CD4-positive, alpha-beta T cell (primary cell): ENCODE measurements around the gene REX1BD. TPM values are rescaled to one million over a fixed set of nuclear protein-coding genes. Genes with fewer than 3 reads are reported as not detected.

Experiments
- ATAC-seq: fragments of 200-7000 bp; cut with Tn5 transposase; one replicate; pipeline ENCODE4 v1.10.0; 2022; ENCODE audit warnings: mild to moderate bottlenecking; ENCODE audit not compliant: poor library complexity
- CTCF ChIA-PET: fragments of 350-600 bp; sonication (Branson Sonifier 250); formaldehyde crosslinking; loops from one replicate; lab custom pipeline; 2021; ENCODE audit warnings: antibody characterized with exemption, inconsistent platforms; lab: Charles Lee
- POLR2A ChIA-PET: fragments of 350-600 bp; sonication (Branson Sonifier 250); formaldehyde crosslinking; loops from one replicate; lab custom pipeline; 2021; ENCODE audit warnings: antibody characterized with exemption, inconsistent platforms; lab: Charles Lee
- DNase-seq, 14 experiments: peaks; one replicate each; pipeline ENCODE4 v3.0.0-alpha.2; 2013 to 2020; ENCODE audit warnings: mixed read lengths in 2 of 14
- H3K27ac ChIP-seq, 2 donors: one replicate each; pipeline versions ENCODE4 v1.5.1 to v1.7.0; 2013; ENCODE audit warnings: low read length in 2 of 2, low read depth in 1 of 2, mild to moderate bottlenecking in 1 of 2
- H3K27me3 ChIP-seq, 2 experiments: 1 replicate in 1 of 2; 2 replicates in 1 of 2; pipeline versions ENCODE4 v1.6.1 to v1.7.0; 2013; ENCODE audit warnings: low read length in 2 of 2, control low read depth in 1 of 2, mild to moderate bottlenecking in 1 of 2, moderate library complexity in 1 of 2; ENCODE audit not compliant: insufficient read depth in 2 of 2, control insufficient read depth in 1 of 2
- H3K36me3 ChIP-seq: one replicate; pipeline ENCODE4 v1.6.1; 2013; ENCODE audit warnings: low read length, control low read depth; ENCODE audit not compliant: insufficient read depth
- H3K4me1 ChIP-seq: one replicate; pipeline ENCODE4 v1.6.1; 2013; ENCODE audit warnings: low read length, control low read depth; ENCODE audit not compliant: insufficient read depth
- H3K4me3 ChIP-seq: one replicate; pipeline ENCODE4 v1.5.1; 2013; ENCODE audit warnings: mild to moderate bottlenecking, low read length, moderate library complexity
- H3K9me3 ChIP-seq, 2 experiments: 1 replicate in 1 of 2; 2 replicates in 1 of 2; pipeline versions ENCODE4 v1.6.1 to v1.7.0; 2013; ENCODE audit warnings: low read length in 2 of 2, mild to moderate bottlenecking in 2 of 2, control low read depth in 1 of 2, moderate library complexity in 1 of 2; ENCODE audit not compliant: control insufficient read depth in 1 of 2, insufficient read depth in 1 of 2
- H3K27ac Mint-ChIP-seq: one replicate; pipeline ENCODE4 v1.8.0; 2020; ENCODE audit warnings: mixed read lengths
- H3K27me3 Mint-ChIP-seq: one replicate; pipeline ENCODE4 v1.8.0; 2021; ENCODE audit warnings: mixed read lengths
- H3K36me3 Mint-ChIP-seq: one replicate; pipeline ENCODE4 v1.8.0; 2021; ENCODE audit warnings: low read depth, mixed read lengths
- H3K4me1 Mint-ChIP-seq: one replicate; pipeline ENCODE4 v1.8.0; 2021; ENCODE audit warnings: low read depth, mixed read lengths
- H3K4me3 Mint-ChIP-seq: one replicate; pipeline ENCODE4 v1.8.0; 2020; ENCODE audit warnings: mild to moderate bottlenecking, mixed read lengths
- H3K9me3 Mint-ChIP-seq: one replicate; pipeline ENCODE4 v1.8.0; 2020; ENCODE audit warnings: mixed read lengths
- CTCF ChIP-seq: fragments of 200-600 bp; IDR thresholded peaks from one replicate; pipeline ENCODE4 v1.8.0; 2022; ENCODE audit warnings: antibody characterized with exemption, mild to moderate bottlenecking
- intact Hi-C, 2 experiments: fragments of 100-400 bp; cut with DNase I in 1 of 2; cut with micrococcal nuclease in 1 of 2; formaldehyde crosslinking; loops; one replicate each; pipeline versions ENCODE4 v1.15.1 to v1.9.0; 2023 to 2025; cut with DNase I, micrococcal nuclease
- total RNA-seq, 174 experiments: library from RNA in 2 of 174; stranded (reverse) in 2 of 174; gene quantifications; one replicate each; pipeline ENCODE4 v1.2.3 and lab custom pipeline; 2021 to 2026

REX1BD gene
- total RNA-seq, 2 experiments from 2014 or later = 88.4 to 88.9 TPM

GRCh38 chr19:18559685-18560084 is 28.9 kb upstream of the REX1BD start:
- Mint-ChIP-seq H3K36me3 (peaks cover 43% of the 10 kb centered on the region), H3K9me3 (no peaks in the 10 kb centered on the region), H3K27me3 (no peaks in the 10 kb centered on the region), H3K4me3 (peak overlapping the region; percentile 94), H3K27ac (peak overlapping the region; percentile 98), H3K4me1 (peaks cover 26% of the 10 kb centered on the region)
- H3K4me3 ChIP-seq = no peak overlapping the region
- no peak overlapping the region for H3K27ac ChIP-seq
- DNase-seq (no peak), ATAC-seq (no peak)
- no peak for TF ChIP-seq CTCF
- ChIA-PET CTCF (interaction anchor here (1.0 to 3.0 kb wide), 3 partner anchors 15 to 40 kb away, joined by 3 to 12 read pairs (median 3); partner anchors contain the start of gene REX1BD), POLR2A (interaction anchor here (3.6 kb wide), 1 partner anchor 11 kb away, joined by 87 read pairs; the partner anchor contains the start of gene UBA52)
- no peaks in the 10 kb centered on the region for H3K9me3 ChIP-seq
- intact Hi-C loops = loop anchor here in 1 of 2 experiments (2.0 kb wide), 1 partner anchor 39 kb away; no protein-coding TSS in a partner anchor
- H3K27me3 ChIP-seq = no peaks in the 10 kb centered on the region
- peaks cover 28% of the 10 kb centered on the region for H3K36me3 ChIP-seq
- H3K4me1 ChIP-seq = peaks cover 30% of the 10 kb centered on the region

- H3K4me1 ChIP-seq = peaks cover 25% of the 10 kb centered on the region
- Mint-ChIP-seq H3K4me3 (no peak overlapping the region), H3K36me3 (peaks cover 63% of the 10 kb centered on the region), H3K27ac (no peak overlapping the region), H3K4me1 (peaks cover 26% of the 10 kb centered on the region), H3K27me3 (no peaks in the 10 kb centered on the region), H3K9me3 (no peaks in the 10 kb centered on the region)
- no peaks in the 10 kb centered on the region for H3K27me3 ChIP-seq
- DNase-seq (no peak), ATAC-seq (no peak)
- no peak for TF ChIP-seq CTCF
- H3K9me3 ChIP-seq = no peaks in the 10 kb centered on the region
- H3K36me3 ChIP-seq = peaks cover 51% of the 10 kb centered on the region
- no peak overlapping the region for H3K4me3 ChIP-seq
- intact Hi-C loops = no loop called here
- ChIA-PET CTCF (no interaction called here), POLR2A (no interaction called here)
- no peak overlapping the region for H3K27ac ChIP-seq
Observed at GRCh38 chr19:18562086-18562485, 26.5 kb upstream of the REX1BD start.

DNA sequence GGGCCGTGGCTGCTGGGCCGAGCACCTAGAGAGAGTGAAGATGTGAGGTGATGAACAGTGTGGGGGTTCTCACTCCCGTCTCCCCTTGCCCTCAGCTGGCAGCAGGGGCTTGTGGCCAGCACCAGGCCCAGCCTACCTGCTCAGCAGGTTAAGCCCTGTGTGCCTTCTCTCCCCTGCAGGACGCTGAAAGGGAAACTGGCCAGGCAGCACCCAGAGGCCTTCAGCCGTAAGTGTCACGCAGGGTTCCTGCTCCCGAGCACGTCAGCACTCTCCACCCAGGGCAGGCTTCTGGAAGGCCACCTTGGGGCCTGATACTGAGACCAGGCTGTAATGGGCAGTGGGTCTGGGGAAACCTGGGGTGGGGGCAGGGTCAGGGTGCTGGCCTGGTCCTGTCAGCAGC is 21.6 kb upstream of the REX1BD start:
- H3K27ac ChIP-seq = no peak overlapping the region
- H3K4me3 Mint-ChIP-seq = no peak overlapping the region

More for the DNA sequence above, 21.6 kb upstream of the REX1BD start:
- DNase-seq (no peak), ATAC-seq (no peak)
- ChIA-PET CTCF (no interaction called here), POLR2A (interaction anchor here (1.6 kb wide), 1 partner anchor 9 kb away, joined by 6 read pairs; the partner anchor contains the start of gene KXD1)
- H3K36me3 Mint-ChIP-seq = peaks cover 72% of the 10 kb centered on the region
- peaks cover 69% of the 10 kb centered on the region for H3K36me3 ChIP-seq
- peaks cover 9% of the 10 kb centered on the region for H3K4me1 Mint-ChIP-seq
- H3K27me3 ChIP-seq = no peaks in the 10 kb centered on the region
- intact Hi-C loops = no loop called here
- H3K4me1 ChIP-seq = peaks cover 9% of the 10 kb centered on the region
- no peaks in the 10 kb centered on the region for H3K27me3 Mint-ChIP-seq
- H3K4me3 ChIP-seq = no peak overlapping the region
- H3K9me3 Mint-ChIP-seq = no peaks in the 10 kb centered on the region
- H3K9me3 ChIP-seq = no peaks in the 10 kb centered on the region
- H3K27ac Mint-ChIP-seq = no peak overlapping the region
- no peak for TF ChIP-seq CTCF
